GM18498 (cell line): ENCODE measurements around the gene MARCHF2.

Source experiments
- ATAC-seq: cut with Tn5 transposase; IDR thresholded peaks from one replicate; pipeline ENCODE4 v1.9.1; 2021; ENCODE audit warnings: mild to moderate bottlenecking, moderate library complexity; ENCODE audit not compliant: unreplicated experiment

Gene MARCHF2

DNA sequence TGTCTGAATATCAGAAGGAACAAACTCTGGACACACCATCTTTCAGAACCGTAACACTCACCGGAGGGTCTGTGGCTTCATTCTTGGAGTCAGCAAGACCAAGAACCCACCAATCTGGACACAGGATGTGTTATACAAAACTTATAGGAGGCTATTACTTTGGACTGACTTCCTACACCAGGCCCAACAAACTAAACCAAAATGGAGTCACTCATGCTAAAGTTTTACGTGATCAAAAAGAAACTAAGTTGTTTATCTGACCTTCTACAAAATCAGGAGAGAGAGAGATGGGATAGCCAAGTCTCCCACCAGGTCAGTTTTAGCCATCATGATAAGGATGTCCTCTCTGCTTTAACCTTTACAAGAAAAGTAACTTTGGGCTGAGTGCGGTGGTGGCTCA, 26.1 kb upstream of the MARCHF2 start:
- no peak for ATAC-seq

DNA sequence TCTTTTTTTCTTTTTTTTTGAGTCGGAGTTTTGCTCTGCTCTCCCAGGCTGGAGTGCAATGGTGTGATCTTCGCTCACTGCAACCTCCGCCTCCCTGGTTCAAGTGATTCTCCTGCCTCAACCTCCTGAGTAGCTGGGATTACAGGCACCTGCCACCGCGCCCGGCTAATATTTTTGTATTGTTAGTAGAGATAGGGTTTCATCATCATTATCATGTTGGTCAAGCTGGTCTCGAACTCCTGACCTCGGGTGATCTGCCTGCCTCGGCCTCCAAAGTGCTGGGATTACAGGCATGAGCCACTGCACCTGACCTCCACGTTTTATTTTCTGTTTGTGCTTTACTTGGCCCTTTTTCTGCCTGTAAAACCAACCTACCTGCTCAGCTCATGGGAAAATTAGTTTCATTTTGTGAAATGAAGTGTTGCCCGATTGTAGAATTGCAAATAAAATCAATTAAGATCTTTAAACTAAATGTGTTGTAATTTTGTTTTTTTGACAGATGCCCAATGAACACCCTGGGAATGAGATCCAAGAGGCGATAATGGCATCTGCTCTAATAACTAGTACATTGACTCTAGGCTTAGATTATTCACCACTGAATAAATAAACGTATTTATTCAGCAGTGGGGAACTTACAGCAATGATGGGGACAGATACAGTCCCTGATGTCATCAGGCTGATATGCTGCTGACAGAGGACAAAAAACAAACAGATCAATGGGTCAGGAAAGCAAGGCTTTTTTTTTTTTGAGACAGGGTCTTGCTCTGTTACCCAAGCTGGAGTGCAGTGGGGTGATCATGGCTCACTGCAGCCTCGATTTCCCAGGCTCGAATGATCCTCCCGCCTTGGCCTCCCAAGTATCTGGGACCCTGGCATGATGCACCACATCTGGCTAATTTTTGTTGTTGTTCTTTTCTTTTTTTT, 25.2 kb upstream of the MARCHF2 start:
- no peak for ATAC-seq

DNA sequence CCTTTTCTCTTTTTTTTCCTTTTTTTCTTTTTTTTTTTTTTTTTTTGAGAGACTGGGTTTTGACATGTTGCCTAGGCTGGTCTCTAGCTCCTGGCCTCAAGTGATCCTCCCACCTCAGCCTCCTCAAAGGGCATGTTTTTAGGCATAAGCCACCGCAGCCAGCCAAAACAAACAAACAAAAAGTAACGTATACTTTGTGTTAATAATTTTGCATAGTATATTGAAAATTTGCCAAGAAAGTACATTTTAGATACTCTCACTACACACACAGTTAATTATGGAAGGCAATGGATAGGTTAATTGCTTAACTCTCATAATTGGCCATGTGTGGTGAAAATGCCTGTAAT, 24.5 kb upstream of the MARCHF2 start:
- no peak for ATAC-seq

DNA sequence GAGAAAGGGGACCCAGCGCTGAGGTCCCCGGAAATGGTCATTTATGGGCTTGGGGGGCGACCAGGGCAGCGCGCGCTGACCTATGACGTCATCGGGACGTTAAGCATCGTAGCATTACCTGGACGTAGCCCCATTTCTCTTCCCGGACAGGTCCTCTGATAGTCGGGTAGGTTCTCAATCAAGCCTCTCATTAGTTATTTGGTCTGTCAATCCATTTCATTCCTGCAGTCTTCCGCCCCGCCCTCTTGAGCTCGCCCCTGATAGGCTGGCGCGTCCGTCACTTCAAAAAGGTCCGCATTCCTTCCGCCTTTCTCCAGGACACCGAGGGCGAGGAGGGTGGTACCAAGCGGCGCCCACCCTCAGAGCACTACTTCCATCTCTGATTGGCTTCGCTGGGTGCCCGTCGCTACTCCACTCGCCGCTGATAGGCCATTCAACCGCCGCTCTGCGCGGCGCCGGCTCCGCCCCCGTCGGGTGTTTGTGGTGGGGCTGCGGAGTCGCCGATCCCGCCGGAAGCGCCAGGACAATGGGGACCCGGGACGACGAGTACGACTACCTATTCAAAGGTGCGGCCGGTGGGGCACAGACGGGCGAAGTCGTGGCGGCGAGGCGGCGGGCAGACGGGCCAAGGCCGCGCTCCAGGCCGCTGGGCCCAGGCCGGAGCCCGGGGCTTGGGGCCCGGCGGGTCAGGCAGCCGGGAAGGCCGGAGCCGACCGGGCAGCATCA, 23.1 kb upstream of the MARCHF2 start, which contains the start of gene RAB11B:
RAB11B (plus strand) TSS at position 470 of the 726 bp plus-strand sequence; CDS start at position 527, 57 bp downstream.
- peak; percentile 90 for ATAC-seq

DNA sequence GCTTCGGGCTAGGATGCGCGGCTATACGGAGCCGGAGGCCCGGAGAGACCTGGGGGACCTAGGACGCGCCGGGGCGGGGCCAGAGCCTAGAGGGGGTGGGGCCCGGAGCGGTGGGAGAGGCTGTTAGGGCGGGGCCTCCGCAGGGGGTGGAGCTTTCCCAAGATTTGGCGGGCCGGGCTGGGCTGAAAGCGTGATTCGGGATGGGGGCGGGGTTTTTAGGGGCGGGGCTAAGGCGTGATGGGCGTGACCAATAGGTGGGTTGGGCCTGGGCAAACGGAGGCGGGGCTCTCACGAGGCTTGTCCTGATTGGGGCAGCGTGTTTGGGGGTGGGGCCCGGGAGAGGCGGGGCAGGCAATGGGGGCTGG, 22.5 kb upstream of the MARCHF2 start:
- ATAC-seq, result peak; percentile 40

DNA sequence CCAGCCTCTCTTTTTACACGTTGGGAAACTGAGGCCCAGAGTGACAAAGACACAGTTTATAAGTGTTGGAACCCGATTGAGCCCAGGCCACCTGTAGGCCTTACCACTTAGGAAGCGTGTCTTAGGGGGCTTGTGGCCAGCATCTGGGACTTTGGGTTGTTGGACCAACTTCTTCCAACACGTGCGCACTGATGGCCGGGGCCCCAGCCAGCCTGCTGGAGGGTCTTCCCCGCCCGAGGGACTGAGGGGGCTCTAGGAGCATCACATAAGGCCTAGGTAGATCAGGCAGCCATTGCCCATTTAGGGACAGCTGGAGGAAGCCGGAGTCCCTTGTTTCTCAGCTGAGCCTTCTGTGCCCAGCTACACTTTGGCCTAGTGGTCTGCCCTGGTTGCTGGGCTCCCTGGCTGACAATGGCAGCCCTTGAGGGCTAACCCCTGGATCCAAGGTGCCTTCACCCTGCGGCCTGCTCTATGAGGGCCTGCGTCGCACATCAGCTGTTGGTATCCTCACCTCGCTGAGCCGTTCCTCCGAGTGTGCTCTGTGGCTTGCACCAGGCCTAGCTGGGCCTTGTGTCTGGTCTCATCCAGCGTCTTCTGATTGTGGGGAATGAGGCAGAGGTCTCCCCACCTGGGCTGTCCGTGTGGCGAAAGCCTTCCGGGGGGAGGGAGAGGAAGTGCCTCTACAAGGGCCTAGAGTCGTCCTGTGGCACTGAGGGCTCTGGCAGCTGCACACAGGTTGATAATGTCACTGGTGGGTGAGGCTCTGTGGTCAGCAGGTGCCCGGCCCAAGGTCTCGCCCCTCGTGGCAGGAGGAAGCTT, 21.7 kb upstream of the MARCHF2 start:
- ATAC-seq, result no peak

DNA sequence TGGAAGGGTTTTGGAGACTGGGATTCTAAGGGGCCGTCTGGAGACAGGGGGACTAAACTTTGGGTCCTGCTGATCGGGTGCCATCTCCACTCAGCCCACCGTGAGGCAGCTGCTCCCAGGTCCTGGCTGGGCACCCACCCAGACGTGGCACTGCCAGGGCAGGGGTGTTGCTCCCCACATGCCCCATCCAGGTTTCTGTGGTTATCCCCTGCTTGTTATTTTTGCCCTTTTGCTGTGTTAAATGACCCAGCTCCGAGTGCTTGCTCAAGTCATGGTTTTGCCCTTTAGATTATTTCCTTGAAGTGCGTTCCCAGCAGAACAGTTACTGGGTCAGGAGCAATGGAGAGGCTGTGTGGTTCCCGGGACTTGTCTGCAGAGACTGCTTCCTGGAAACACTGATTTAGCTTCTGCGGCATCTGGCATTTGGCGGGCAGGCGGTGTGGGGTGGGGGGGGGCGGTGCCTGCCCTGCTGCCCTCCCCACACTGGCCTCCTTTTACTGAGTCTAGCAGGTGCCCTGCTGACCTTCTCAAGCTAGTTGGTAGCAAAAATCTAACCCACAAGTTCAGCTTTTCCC, 21.0 kb upstream of the MARCHF2 start:
- no peak for ATAC-seq

DNA sequence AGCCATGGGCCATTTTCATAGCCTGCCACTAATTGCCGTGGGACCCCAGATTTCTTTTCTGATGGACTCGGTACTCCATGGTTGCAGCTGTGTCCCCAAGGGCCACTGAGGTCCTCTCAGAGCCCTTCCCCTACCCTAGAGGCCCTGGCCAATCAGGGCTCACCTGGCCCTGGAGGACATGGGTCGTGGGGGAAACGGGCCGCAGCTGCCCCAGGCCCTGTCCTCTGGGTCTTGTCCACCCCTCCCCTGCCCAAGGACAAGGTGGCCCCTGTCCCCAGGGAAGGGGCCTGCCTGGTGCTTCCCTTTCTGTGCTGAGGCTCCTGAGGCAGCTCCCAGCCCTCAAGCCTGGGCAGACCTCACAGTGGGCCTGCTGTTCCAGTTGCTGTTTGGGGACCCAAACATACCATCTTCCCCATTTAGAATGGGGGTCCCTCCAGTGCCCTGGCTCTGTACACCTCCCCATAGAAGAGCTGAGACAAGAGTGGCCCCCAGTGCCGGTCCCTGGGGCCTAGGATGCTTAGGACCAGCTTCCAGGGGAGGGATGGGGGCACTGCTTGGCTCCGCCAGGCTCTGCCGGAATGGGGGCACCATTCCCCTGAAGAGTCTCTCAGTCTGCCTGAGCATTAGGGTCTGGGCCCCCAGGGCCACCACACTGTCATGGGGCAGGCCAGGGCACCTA, 19.8 kb upstream of the MARCHF2 start:
- no peak for ATAC-seq

DNA sequence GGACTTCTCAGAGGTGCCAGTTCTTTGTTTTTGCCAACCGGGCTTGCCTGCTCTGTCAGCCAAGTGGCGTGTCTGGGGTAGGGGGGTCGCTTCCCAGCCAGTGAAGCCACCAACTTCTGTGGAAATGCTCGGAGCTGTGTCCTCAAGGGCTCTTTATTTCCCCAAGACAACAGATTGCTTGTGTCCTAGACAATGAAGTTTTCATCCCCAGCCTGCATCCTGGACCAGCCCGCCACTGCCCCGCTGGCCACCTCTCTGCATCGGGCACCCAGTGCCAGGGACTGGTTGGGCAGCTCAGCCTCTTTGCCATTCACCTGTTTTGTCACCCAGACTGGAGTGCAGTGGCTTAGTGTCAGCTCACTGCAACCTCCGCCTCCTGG, 19.2 kb upstream of the MARCHF2 start:
- no peak for ATAC-seq

DNA sequence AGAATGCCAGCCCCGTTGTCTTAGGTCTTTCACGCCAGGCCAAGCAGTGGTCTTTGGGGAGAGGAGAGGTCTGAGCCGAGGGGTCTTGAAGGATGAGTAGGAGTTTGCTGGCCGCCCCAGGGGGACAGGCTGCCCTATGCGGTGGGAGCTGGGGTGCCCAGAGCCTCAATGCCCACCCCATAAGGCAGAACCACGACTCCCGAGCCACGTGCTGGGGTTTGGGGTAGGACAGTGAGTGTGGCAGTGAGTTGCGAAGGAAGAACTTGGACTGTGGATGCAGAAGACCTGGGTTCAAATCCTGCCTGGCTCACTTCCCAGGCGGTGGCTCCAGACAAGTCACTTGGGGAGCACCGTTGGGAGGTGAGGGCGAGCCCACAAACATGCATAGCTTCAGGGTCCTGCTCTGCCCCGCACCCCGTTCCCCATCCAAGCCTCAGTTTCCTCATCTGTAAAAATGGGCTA, 17.5 kb upstream of the MARCHF2 start:
- no peak for ATAC-seq

DNA sequence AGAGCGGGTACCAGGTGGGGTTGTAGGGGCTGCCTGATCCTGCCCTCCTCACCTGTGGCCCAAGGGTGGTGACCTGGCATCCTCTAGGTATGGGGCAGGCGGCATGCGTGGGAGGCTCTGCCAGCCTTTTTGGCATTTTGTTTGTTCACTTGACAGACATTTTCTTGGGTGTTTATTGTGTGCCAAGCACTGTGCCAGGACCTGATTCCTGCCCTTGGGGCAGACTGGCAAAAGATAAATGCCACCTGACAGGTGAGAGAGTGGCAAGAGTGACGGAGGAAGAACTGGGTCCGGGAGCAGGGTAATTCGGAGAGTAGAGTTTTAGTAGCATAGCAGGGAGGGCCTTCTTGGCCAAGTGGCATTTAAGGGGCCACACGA, 16.9 kb upstream of the MARCHF2 start:
- no peak for ATAC-seq

DNA sequence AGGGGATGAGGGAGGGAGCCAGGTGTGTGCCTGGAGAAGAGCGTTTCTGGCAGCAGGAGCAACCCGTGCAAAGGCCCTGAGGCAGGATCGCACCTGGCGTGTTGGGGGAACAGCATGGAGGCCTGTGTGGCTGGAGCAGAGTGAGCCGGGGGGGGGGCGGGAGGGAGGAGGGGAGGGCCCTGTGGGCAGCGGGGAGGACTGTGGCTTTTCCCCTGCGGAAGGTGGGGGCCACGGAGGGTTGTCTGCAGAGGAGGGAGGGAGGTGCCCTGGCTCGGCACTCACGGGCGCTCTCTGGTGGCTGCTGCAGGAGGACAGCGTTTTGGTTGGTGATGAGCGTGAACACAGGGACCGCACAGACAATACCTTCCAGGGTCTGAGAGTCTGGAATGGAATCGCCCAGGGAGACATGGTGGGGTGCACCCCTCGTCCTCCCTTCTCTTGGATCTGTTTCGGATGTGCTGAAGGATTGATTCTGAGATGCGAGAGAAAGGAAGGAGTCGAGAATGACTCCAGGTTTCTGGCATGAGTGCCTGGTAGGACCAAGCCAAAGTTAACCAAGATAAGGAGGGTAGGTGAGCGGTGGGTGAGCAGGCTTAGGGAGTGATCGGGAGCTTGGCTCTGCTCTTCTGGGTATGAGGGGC, 16.4 kb upstream of the MARCHF2 start:
- no peak for ATAC-seq

DNA sequence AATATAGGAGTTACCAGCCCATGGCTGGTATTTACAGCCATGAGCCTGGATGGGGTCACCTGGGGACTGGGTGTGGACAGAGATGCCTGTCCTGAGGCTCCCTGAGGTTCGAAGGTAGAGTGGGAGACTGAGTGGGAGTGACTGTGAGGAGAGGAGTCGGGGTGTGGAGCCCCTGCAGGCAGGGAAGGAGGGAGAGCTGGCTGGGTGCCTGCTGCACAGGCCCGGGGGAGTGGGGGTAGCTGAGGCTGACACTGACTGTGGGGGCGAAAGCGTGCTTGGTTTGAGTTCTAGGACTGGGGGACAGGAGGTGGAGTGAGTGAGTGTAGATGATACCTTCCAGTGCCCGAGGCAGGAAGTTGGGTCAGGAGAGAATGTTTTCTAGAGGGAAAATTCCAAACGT, 15.8 kb upstream of the MARCHF2 start:
- no peak for ATAC-seq

DNA sequence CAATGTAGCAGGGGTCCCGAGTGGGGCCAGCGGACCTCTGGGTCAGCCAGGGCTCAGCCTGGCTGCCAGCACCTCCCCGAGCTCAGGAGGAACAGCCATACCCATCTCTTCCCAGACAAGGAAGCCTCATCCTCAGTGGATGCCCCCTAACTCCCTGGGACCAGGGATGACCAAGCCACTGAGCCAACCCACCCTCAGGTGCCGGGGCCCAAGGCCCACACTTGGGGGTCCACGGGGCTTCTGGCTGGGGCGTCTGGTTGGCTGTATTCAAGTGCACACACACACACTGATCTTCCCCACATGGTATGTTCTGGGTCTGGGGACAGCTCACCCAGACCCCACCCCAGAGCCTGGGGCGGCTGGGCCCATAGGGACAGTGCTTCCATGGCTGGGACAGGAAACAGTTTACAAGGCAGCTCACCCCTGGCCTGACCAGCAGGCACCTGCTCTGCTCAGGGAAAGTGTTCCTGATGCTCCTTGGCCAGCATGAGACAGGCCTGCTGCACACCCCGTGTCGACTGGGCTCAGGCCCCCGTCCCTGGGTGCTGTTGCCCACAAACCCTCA, 15.3 kb upstream of the MARCHF2 start:
- ATAC-seq, result no peak

DNA sequence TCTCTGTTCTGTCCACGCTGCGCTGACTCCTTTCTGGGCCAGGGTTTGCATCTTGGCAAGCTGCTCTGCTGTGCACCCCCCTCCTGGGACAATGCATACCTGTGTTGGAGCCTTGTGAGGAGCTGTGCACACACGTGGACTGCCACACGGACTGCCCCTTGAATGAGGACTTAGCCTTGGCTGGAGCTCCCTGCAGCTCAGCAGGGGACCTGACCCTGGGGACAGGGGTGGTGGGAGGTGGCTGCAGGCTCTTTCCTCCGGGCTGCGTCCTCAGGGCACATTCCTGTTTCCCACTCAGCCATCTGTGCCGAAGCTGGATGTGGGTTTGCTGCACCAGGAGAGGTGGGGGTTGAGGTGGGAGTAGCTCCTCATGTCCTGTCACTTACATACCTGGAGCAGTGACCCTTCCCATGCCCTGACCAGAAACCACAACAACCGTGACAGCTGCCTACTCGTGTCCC, 14.8 kb upstream of the MARCHF2 start:
- no peak for ATAC-seq

DNA sequence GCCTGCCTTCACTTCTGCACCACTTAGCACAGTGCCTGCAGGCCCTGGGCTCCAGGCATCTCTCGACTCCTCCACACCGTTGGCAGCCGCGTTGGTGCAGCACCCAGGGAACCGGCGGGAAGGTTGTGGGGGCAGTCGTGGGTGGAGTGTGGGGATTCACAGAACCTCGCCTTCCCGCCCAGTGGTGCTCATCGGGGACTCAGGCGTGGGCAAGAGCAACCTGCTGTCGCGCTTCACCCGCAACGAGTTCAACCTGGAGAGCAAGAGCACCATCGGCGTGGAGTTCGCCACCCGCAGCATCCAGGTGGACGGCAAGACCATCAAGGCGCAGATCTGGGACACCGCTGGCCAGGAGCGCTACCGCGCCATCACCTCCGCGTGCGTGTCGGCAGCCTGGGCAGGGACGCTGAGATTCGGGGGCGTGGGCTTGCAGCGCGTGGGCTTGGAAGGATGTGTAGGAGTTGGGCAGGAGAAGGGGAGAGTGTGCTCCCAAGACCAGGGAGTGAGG, 13.4 kb upstream of the MARCHF2 start:
- ATAC-seq, result no peak

DNA sequence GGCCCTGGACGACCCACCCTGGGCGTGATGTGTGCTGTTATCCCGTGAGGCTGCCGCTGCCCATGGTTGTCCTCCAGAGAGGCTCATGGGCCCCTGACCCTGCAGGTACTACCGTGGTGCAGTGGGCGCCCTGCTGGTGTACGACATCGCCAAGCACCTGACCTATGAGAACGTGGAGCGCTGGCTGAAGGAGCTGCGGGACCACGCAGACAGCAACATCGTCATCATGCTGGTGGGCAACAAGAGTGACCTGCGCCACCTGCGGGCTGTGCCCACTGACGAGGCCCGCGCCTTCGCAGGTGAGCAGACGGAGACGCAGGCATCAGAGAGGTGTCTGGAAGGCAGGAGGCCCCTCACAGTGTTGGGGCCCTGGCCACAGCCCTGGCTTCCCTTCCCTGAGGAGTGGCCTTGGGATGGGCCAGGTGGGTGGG, 11.1 kb upstream of the MARCHF2 start:
- no peak for ATAC-seq

DNA sequence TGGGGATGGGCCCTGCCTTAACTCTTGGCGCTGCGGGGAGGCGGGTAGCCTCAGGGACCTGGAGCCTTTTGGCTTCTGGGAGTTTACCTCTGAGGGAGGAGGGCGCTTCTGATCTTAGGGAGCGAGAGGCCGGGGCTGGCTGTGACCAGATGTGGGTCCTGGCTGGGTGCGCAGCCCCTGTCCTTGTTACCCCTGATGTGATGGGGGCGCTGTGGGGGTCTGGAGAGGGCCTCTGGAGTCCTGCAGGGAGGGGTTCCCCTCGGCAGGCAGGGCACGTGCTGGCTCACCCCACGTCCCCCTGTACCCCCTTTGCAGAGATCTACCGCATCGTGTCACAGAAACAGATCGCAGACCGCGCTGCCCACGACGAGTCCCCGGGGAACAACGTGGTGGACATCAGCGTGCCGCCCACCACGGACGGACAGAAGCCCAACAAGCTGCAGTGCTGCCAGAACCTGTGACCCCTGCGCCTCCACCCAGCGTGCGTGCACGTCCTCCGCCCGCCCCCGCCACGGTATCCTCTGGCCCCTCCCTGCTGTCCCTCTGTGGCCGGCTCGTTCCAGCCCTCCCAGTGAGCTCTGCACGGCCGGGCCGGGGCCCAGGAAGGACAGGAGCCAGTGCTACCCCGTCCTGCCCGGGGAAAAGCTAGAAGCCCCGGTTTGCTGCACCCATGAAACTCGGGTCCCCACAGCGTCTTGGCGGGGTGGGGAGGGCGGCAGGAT, 9.8 kb upstream of the MARCHF2 start:
- no peak for ATAC-seq

DNA sequence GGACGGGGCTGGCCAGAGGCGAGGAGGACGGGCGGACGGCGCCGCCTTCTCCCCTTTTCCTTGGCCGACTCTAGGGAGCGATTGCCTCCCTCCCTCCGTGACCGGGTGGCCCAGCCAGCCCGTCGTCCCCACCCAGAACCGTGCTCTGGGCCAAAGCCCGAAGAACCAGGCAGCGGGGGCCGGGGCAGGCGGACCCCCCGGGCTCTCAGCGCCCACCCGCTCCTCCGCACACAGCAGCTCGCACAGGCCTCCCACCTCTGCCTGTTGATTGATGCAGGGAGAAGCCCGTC, 9.3 kb upstream of the MARCHF2 start:
- no peak for ATAC-seq
